Kidney (tissue), 14 donors: Measurements from ENCODE around the gene KIF25. TPM values are rescaled to one million over a fixed set of nuclear protein-coding genes. Genes with fewer than 3 reads are reported as not detected.

Experiments
- DNase-seq, 5 donors: peaks; one replicate each; pipeline ENCODE4 v3.0.0-alpha.2; 2013 to 2020
- FAIRE-seq: peaks from 2 replicates; lab custom pipeline; 2012; peaks lifted over from hg19 to GRCh38; lab: Jason Lieb, UNC
- H3K27ac ChIP-seq, 2 donors: one replicate each; pipeline ENCODE4 v1.7.0; 2013; ENCODE audit warnings: low read depth in 2 of 2, low read length in 2 of 2, inconsistent platforms in 1 of 2
- H3K27me3 ChIP-seq: one replicate; pipeline ENCODE4 v1.7.1; 2013; ENCODE audit warnings: low read length, inconsistent platforms; ENCODE audit not compliant: control insufficient read depth, insufficient read depth
- H3K36me3 ChIP-seq, 3 donors: one replicate each; pipeline versions ENCODE4 v1.7.0 to v1.7.1; 2013; ENCODE audit warnings: low read length in 3 of 3, control low read depth in 1 of 3, inconsistent platforms in 1 of 3; ENCODE audit not compliant: insufficient read depth in 3 of 3, control insufficient read depth in 2 of 3
- H3K4me1 ChIP-seq, 3 donors: one replicate each; pipeline versions ENCODE4 v1.7.0 to v1.7.1; 2013; ENCODE audit warnings: low read length in 3 of 3, inconsistent platforms in 1 of 3, low read depth in 1 of 3; ENCODE audit not compliant: control insufficient read depth in 2 of 3, insufficient read depth in 2 of 3
- H3K4me3 ChIP-seq, 3 donors: one replicate each; pipeline versions ENCODE4 v1.7.0 to v1.8.1; 2013; ENCODE audit warnings: low read length in 3 of 3, control low read depth in 1 of 3, inconsistent platforms in 1 of 3
- H3K9ac ChIP-seq, 3 donors: one replicate each; pipeline versions ENCODE4 v1.7.0 to v1.7.1; 2013; ENCODE audit warnings: low read length in 3 of 3, control low read depth in 1 of 3, inconsistent platforms in 1 of 3
- H3K9me3 ChIP-seq, 3 donors: one replicate each; pipeline versions ENCODE4 v1.7.0 to v1.7.1; 2013; ENCODE audit warnings: low read length in 3 of 3, control low read depth in 1 of 3, inconsistent platforms in 1 of 3; ENCODE audit not compliant: control insufficient read depth in 2 of 3, insufficient read depth in 1 of 3
- CTCF ChIP-seq: IDR thresholded peaks from 3 replicates; pipeline ENCODE4 v1.5.1; 2012; ENCODE audit warnings: mild to moderate bottlenecking, moderate library complexity, borderline replicate concordance; ENCODE audit not compliant: insufficient read depth; ENCODE audit errors: extremely low read depth
- intact Hi-C: fragments of 100-400 bp; cut with DNase I; formaldehyde crosslinking; loops from one replicate; pipeline ENCODE4 v1.11.1; 2022
- polyA plus RNA-seq: library from polyadenylated mRNA; stranded (reverse); fragments of 350-450 nt; fragmentation: Illumina TruSeq; extraction: RNeasy Lipid Tissue Mini Kit (QIAGEN cat#74804); gene quantifications from one replicate; pipeline ENCODE4 v1.2.3, GENCODE V29; 2014; ENCODE audit warnings: low read depth, low replicate concordance; ENCODE audit not compliant: insufficient read depth
- total RNA-seq: library from RNA; stranded (reverse); fragmentation: NEBNext Ultra II Directional; extraction: Animal tissue kit (Norgen Biotek cat#: 25700); gene quantifications from one replicate; pipeline ENCODE4 v1.2.1, GENCODE V29; 2021
- donor health status: control.
- donor health status: control.
- donor health status: control.
- donor health status: control.
- donor health status: control.
- donor health status: DM: yes; HTN: yes; CAD: no.
- donor health status: Normal renal cell carcinoma (clear cell type).

The KIF25 gene
- total and polyA plus RNA-seq, 2 donors from 2014 or later: not detected

- Histone ChIP-seq H3K27me3 (no peaks in the 10 kb centered on the region), H3K27ac (no peak overlapping the region), H3K36me3 (no peaks in the 10 kb centered on the region), H3K9ac (no peak overlapping the region), H3K9me3 (no peaks in the 10 kb centered on the region), H3K4me3 (no peak overlapping the region), H3K4me1 (peaks cover 0 to 12% (median 0%) of the 10 kb centered on the region in 3 donors)
- intact Hi-C loops: no loop called here
- TF ChIP-seq CTCF: no peak
- DNase-seq: peak in 1 of 5 donors; percentile 29
- no peak for FAIRE-seq
Measured at GRCh38 chr6:168055696-168056489, 58.4 kb downstream of the KIF25 start.

- Histone ChIP-seq H3K27ac (no peak overlapping the region), H3K4me3 (no peak overlapping the region), H3K36me3 (no peaks in the 10 kb centered on the region), H3K4me1 (peaks cover 0 to 12% (median 0%) of the 10 kb centered on the region in 3 donors), H3K27me3 (no peaks in the 10 kb centered on the region), H3K9ac (no peak overlapping the region), H3K9me3 (no peaks in the 10 kb centered on the region)
- TF ChIP-seq CTCF: no peak
- intact Hi-C loops: no loop called here
- FAIRE-seq: no peak
- DNase-seq: no peak
Measured at GRCh38 chr6:168056892-168057527, 59.5 kb downstream of the KIF25 start.

- FAIRE-seq: no peak
Measured at GRCh38 chr6:168057836-168058235, 60.4 kb downstream of the KIF25 start.

More at GRCh38 chr6:168057836-168058235, 60.4 kb downstream of the KIF25 start:
- Histone ChIP-seq H3K36me3 (no peaks in the 10 kb centered on the region), H3K4me3 (no peak overlapping the region), H3K27ac (no peak overlapping the region), H3K9me3 (no peaks in the 10 kb centered on the region), H3K9ac (no peak overlapping the region), H3K27me3 (no peaks in the 10 kb centered on the region), H3K4me1 (peaks cover 0 to 12% (median 0%) of the 10 kb centered on the region in 3 donors)
- DNase-seq: no peak
- intact Hi-C loops: no loop called here
- no peak for TF ChIP-seq CTCF
